Activated CD8-positive, alpha-beta memory T cell treated with anti-CD3 and anti-CD28 coated beads, Interleukin-2, amount 50 U/mL, for 1 hour (primary cell): ENCODE data around the gene CDK5RAP2.
"Not testable (repeated sequence)": the region's sequence is repeated elsewhere in the genome, so short reads cannot be mapped to it uniquely, and the experiment has no call there.

Source experiments
- DNase-seq: peaks from one replicate; pipeline ENCODE4 v3.0.0-alpha.2; 2020; ENCODE audit errors: extremely low read depth

The CDK5RAP2 gene

DNA sequence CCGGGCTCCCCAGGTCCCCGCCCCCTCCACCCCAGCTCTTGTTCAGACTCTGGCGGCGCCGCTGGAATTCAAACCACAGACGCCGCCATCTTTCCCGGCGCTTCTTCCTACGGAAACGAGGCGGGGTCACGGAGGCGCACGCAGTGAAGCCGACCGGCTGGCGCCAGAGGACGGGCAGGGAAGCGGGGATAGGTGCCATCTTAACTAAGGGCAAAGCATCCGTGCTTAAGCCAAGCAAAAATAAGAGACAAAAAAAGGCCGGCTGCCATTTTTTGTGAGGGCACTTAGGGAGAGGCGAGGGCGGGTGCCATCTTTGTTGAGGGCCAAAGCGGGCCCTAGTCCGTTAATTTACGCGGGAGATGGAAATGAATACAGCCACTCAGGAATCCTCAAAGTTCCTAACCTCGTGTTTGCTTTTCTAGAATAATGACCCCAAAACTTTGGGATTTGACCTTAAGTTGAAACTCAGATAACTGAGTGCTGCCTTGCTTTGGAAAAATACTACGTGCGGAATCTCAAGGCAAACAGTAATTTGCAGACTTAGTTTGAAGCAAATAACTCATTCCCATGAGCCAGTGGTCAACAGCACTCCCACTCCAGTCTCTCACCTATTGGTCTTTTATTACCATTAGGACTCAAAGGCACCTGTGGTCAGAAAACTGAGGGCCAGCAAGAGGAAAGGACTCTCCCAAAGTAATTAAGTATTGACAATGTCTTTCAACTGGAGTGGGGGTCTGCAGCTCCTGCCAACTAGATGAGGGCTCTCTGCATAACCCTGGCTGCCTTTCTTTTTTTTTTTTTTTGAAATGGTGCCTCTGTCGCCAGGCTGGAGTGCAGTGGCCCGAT, at the start of gene CDK5RAP2:
Gene CDK5RAP2 (minus strand): TSS at position 117 of the 846 bp plus-strand sequence. CDS start 189 bp downstream, outside the sequence.
- peak; percentile 81 for DNase-seq

DNA sequence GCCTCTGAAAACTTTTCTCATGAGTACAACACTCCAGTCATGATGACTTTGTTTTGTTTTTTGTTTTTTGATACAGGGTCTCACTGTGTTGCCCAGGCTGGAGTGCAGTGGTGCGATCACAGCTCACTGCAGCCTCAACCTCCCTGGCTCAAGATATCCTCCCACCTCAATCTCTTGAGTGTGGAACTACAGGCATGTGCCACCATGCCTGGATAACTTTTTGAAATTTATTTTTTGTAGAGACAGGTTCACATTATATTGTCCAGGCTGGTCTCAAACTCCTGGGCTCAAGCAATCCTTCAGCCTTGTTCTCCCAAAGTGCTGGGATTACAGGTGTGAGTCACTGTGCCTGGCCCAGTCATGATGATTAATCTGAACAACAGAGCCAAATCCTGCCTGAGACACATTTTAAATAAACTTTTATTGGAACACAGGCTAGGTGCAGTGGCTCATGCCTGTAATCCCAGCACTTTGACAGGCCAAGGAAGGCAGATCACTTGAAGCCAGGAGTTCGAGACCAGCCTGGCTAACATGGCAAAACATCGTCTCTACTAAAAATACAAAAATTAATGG, 49.0 kb upstream of the CDK5RAP2 start:
- DNase-seq: not testable (repeated sequence)

DNA sequence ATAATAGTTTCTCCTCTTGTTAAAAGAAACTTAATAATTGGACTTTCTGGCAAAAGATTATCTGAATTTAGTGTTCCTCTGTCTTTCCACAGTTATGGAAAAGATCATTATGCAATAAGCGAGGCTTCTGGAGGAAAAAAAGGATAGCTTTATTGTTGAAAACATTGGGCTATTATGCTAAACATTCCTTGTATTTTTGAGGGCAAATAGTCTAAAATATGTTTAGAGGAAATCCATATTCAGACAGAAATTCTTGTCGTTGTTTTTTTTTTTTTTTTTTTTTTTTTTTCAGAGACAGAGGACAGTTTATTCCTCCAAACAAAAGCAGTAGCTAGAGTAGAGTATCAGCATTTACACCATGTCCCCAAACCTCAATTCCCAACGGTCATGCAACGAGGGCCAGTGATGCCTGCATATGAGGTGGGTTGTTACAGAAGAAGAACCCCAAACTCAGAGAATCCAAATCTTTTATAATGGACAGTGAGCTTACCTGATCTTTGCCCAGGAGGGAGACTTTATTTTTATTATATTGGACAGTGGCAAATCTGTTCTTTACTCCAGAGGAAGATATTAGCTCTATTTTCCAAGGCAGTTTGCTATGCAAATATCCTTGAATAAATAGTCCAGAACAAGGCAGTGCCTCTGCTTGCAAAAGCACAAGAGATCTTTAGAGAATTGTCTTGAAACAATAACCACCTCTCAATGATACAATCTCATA, 48.4 kb upstream of the CDK5RAP2 start:
- no peak for DNase-seq

DNA sequence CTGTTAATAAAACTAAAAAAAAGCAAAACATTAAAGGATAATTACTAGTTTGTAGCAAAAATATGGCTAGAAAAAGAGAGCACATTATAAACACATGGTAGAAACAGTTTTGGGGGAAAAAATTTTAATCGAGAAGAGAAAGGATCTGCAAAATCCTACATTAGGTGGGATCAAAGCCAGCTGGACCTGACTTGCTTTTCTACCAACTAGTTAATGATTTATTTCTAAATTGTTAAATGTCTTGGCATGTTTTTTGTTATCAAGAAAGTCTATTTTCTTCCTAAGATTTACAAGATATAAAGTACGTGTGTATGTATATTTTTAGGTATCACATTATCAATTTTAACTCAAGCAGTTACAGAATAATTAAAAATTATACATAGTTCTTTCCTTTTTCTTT, 47.1 kb upstream of the CDK5RAP2 start:
- DNase-seq: no peak

DNA sequence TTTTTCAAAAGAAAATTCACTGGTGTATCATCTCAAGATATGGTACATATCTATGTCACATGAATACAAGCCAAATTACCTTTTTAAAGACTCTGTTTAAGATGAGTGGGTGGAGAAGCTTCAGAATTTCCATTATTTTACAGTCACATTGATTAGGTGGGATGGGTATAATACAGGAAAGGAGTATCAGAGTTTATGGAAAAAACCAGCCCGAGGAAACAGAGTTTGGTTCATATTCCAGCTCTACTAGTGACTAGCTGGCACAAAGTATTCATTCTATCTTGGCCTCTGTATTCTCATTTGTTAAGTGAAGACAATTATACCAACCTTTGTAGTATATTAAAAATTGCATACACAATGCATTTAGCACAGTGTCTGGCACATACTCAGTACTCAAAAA, 46.5 kb upstream of the CDK5RAP2 start:
- DNase-seq: no peak

DNA sequence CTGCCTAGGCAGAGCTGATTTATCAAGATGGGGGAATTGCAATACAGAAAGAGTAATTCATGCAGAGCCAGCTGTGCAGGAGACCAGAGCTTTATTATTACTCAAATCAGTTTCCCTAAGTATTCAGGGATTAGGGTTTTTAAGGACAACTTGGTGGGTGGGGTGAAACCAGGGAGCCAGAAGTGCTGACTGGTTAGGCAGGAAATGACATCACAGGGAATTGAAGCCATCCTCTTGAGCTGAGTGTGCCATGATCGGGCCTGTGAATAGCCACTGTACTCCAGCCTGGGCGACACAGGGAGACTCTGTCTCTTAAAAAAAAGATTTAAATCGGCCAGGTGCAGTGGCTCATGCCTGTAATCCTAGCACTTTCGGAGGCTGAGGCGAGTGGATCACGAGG, 45.3 kb upstream of the CDK5RAP2 start:
- DNase-seq: no peak

DNA sequence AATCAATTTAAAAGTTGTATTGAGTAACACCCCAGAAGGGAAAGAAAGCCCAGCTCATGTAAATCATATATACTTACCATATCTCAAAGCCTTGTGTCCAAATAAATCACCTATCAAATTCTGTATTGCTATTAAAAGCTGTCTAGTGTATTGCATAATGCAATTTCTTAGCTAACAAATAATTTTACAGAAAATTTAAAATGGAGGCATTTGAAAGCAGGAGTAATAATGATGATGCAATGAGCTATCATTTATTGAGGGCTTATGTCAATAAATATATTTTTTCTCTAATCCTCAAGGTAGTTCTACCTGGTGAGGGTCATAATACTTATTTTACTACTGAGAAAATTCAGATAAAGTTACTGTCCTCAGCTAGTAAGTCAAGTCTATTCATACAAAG, 42.8 kb upstream of the CDK5RAP2 start:
- DNase-seq: no peak

DNA sequence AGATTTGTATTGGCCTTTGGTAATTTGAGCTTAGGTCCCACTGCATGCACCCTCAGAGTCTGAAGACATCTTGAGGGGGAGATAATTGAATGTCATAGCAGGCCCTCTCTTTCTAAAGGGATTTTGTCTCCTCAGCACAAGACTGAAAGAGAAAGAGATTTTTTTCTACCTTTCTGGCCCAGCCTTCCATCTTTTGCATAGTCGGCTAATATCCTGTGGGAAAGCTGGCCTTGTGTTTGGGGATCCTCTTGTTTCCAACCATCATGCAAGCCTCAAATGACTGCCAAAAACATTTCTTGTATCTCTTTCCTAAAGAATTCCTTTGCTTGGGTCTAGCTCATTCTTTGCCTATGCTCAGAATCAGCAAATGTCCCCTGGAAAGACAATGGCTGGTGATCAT, 42.0 kb upstream of the CDK5RAP2 start:
- DNase-seq: no peak

DNA sequence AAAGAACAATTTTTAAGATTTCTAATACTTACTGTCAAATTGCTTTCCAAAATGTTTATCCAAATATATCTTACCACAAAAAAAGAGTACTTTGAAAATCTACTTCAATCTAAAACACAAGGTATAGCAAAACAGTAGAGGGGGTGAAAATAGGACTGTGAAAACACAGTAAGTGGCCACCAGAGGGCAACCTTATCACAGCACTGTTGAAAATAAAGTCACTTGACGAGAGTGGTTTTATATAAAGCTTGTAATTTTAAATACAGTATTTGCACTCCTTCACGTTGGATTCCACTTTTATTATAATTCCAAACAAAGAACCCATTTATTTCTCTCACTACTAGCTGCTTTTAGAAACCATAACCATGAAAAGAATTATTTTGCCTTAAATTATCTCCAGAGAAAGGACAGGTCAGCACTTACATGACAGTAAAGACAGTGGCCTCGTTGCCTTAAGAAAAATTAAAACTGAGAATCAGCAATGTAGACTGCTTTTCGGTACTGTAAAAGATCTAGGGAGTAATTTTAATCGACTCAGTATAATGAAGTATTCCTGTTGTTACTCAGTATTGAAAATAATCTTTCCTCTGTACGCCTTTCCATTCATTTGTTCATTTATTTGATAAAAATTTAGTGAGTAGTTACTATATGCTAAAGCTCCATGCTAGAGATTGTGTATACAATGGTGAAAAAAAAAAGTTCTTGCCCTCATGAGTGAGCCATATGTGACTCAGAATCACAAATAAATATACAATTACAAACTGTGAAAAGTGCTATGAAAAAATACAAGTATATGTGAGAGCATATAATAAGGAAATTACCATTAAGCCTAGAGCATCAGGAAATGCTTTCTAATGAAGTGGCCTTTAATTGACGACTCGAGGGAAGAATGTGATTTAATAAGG, 40.0 kb upstream of the CDK5RAP2 start:
- peak; percentile 4 for DNase-seq

DNA sequence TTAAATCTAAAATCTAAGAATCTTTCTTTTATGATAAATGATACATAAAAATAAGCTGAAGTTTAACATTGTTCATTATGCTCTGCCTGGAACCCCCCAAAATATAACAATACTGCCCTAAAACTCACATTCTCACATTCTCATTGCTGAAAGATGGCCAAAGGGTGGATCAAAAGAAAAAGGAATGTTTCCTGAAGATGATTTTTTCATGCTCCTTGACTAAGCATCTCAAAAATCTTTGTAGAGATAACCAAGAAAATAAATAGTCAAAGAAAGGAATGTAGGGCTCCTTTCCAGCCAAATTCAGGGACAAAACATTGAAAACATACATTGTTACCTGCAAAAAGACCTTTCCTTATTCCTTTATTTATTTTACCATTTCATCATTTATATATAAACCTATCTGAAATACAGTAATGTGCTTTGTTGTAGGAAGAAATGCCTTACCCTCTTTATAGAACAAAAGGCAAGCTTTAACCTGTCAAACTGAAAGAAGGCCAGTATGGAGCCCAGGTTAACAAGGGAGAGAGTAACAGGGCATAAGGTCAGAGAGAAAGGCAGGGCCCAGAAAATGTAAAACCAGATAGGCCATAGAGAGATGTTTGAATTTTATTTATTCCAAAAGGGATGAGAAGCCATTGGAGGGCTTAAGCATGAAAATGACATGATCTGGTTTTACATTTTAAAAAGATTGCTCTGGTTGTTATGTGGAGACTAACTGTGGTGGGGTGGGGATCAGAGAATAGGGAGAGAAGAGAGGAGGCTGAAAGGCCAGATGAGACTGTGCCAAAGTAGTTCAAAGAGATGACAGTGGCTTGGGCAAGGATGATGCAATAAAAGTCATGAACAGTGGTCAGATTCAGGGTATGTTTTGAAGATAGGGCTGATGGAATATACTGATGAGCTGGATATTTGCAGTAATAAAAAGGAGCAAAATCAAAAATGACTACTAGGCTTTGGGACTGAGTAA, 37.3 kb upstream of the CDK5RAP2 start:
- no peak for DNase-seq

DNA sequence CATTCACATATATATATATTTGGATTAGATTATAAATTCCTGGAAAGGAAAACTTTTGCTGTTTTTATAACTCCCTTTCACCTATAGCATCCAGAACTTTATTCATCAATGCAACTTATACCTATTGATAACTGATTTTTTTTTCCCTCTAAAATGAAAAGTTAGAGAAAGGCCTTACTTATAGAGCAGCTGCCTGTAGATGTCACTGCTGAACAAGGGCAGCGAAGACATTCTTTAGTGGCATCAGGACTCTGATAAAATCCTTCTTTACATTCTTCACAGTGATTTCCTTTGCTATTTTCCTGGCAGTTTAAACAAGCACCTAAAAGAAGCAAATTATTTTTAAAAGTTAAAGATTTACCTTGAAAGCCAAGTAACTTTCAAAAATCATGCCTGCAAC, 32.3 kb upstream of the CDK5RAP2 start:
- no peak for DNase-seq

DNA sequence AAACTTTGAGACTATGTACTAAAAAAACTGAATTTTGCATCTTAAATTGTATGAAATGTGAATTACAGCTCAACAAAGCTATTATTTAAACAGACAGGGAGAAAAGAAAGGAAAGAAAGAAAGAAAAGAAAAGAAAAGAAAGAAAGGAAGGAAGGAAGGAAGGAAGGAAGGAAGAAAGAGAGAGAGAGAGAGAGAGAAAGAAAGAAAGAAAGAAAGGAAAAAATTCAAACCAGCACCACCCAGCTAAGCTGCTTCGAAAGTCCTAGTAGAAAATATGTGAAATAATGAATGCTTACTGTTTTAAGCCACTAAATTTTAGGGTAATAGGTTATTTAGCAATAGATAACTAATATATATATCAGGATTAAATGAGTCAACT, 31.7 kb upstream of the CDK5RAP2 start:
- no peak for DNase-seq

DNA sequence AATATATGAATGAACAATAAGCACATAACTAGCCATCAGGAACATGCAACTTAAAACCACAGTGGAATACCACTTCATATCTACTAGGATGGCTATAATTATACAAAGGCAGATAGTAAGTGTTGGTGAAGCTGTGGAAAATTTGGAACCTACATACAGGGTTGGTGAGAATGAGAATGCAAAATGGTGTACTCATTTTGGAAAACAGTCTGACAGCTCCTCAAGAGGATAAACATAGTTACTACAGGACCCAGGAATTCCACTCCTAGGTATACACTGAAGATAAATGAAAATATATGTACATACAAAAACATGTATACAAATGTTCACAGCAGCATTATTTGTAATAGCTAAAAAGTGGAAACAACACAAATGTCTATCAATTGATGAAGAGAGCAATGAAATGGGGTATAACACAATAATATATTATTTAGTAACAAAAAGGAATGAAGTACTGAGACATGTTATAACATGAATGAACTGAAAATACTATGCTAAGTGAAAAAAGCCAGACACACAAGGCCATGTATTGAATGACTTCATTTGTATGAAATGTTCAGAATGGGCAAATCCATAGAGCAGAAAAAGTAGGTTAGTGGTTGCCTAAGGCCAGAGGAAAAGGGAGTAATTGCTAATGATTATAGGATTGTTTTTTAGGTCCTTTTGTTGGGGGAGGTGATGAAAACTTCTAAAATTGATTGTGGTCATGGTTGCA, 31.2 kb upstream of the CDK5RAP2 start:
- DNase-seq: no peak

DNA sequence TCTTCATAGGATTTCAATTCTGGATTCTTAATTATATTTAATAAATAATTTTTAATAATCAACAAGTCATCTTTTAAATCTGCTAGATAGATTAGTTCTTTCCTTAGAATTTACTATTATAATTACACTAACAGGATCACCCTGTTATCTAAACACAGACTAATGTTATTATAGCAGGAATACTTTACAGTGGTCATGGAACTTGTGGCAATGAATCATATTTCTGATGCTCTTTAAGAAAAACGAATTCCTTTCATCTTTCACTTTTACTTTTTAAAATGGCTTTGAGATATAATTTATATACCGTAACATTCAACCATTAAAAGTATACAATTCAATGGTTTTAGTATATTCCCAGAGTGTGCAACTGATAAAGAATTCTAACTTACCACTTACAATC, 29.7 kb upstream of the CDK5RAP2 start:
- DNase-seq: no peak

DNA sequence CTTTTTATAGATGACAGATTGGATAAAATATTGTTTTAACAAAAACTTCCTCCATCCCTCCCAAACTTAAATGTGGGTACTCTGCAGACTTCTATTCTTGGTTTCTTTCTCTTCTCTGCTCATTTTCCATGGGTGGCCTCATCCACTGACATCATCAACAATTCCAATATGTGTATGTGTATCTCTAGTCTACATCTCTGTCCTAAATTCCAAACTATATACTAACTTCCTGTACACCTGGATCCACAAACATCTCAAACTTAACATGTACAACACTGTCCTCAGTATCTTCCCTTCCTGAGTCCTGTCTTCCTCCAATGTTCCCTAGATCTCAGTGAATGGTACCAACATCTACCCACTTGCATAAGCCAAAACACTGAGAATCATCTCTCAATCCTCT, 28.5 kb upstream of the CDK5RAP2 start:
- DNase-seq: no peak

DNA sequence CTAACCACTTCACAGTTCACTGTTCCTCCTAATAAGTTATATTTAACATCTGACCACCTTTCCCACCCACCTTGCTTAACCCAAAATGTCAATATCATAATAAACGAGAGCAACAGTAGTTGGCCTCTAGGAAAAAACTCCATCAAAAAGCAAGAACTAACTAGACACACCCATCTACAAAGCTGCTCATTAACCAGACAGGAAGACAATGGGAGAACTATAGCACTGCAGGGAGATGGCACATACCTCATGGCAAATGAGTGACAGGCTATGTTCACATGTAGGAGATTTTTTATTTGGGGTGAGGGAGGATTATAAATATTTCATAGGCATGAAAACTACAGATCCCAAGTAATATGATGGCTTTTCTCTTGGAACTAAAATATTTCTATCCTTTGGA, 23.6 kb upstream of the CDK5RAP2 start:
- DNase-seq: no peak

DNA sequence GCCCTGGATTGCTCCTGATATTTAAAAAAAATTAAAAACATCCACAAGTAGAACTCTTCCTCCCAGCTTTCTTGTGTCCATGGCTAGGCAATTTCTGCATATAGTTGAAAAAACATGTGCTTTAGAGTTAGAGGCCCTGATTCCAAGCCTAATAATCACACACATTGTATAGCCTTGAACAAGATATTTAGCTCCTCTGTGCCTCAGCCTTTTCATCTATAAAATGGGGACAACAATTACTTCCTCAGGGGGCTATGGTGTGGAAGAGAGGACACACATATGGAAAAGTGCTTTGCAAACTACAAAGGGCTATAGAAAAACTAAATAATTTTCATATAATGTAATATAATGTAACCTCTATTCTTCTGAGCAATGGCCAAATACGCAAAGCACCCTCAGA, 23.0 kb upstream of the CDK5RAP2 start:
- DNase-seq: no peak

DNA sequence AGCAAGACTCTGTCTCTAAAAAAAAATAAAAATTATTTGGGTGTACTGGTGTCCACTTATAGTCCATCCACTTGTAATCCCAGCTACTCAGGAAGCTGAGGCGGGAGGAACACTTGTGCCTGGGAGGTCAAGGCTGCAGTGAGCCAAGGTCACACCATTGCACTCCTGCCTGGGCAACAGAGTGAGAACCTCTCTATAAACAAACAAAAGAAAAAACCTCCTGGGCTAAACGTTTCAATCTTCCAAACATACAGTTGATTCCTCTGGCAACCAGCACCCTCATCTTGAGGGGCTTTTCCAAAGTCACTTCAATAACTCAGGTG, 13.9 kb upstream of the CDK5RAP2 start:
- no peak for DNase-seq

DNA sequence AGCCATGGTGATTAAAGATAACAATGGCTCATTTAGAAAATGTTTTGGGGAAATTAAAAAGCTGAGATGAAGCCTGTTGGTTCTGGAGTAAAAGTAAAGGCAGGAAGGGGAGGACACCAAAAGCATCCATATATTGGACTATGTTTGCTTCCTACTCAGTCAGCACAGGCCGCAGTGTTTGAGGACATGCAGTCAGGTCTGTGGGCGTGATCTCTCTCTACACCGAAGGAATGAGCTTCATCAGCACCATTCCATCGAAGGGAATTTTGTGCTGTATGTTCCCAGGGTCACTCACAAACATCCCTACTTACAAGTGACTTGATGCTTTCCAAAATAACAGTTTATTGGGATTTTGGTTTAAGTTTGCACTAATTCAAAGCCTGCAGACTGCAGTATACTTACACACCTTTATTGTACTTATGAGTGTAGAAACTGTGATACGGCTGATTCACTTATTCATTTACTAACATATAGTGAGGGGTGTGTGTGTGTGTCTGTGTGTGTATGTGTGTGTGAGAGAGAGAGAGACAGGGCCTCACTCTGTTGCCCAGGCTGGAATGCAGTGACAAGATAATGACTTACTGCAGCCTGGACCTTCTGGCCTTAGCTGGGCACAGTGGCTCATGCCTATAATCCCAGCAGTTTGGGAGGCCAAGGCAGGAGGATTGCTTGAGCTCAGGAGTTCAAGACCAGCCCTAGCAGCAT, 13.4 kb upstream of the CDK5RAP2 start:
- DNase-seq: no peak

DNA sequence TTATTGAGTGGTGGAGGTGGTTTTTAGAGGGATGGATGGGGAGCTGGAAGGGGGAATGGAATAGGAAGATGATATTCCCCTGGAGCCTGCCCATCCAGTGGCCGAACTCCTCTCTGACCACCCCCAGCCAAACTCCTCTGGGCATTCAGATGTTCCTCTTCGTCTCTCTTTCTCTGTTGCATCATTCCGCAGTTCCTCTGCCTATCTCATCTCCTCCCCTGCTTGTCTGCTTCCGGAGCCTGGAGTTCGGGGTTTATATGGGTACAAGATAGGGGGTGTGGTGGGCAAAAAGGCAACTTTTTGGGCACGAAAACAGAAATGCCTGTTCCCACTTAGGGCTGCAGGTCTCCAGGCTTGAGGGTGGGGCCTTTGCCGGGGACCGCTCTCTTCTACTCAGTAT, 12.2 kb upstream of the CDK5RAP2 start:
- no peak for DNase-seq
